ENCODE results near the gene ADPRH.

Gene ADPRH

GRCh38 chr3:119631516-119631915 is 52.2 kb downstream of the ADPRH start:
- Histone ChIP-seq H3K9me3 (ENCODE audit: control insufficient read depth in 1 of 2, low read length in 2 of 2) (no peaks in the 10 kb centered on the region), H3K36me3 (ENCODE audit: control insufficient read depth in 1 of 2, insufficient read depth in 2 of 2, low read length in 2 of 2) (no peaks in the 10 kb centered on the region), H3K27me3 (ENCODE audit: low read depth, low read length) (no peaks in the 10 kb centered on the region), H3K4me3 (ENCODE audit: low read depth in 1 of 2, low read length in 2 of 2) (no peak overlapping the region), H3K4me1 (ENCODE audit: control insufficient read depth in 1 of 2, insufficient read depth in 2 of 2, low read length in 2 of 2) (peaks cover 3 to 11% of the 10 kb centered on the region in 2 donors), H3K27ac (ENCODE audit: low read length) (no peak overlapping the region)

- no peak overlapping the region for H3K4me3 ChIP-seq (ENCODE audit: low read depth in 1 of 2, low read length in 2 of 2)
- H3K27me3 ChIP-seq (ENCODE audit: low read depth, low read length), result no peaks in the 10 kb centered on the region
- no peaks in the 10 kb centered on the region for H3K9me3 ChIP-seq (ENCODE audit: control insufficient read depth in 1 of 2, low read length in 2 of 2)
- no peaks in the 10 kb centered on the region for H3K36me3 ChIP-seq (ENCODE audit: control insufficient read depth in 1 of 2, insufficient read depth in 2 of 2, low read length in 2 of 2)
- no peak overlapping the region for H3K27ac ChIP-seq (ENCODE audit: low read length)
- H3K4me1 ChIP-seq (ENCODE audit: control insufficient read depth in 1 of 2, insufficient read depth in 2 of 2, low read length in 2 of 2), result peaks cover 10 to 11% of the 10 kb centered on the region in 2 donors
These were observed 52.9 kb downstream of the ADPRH start for GRCh38 chr3:119632216-119632615.

DNA sequence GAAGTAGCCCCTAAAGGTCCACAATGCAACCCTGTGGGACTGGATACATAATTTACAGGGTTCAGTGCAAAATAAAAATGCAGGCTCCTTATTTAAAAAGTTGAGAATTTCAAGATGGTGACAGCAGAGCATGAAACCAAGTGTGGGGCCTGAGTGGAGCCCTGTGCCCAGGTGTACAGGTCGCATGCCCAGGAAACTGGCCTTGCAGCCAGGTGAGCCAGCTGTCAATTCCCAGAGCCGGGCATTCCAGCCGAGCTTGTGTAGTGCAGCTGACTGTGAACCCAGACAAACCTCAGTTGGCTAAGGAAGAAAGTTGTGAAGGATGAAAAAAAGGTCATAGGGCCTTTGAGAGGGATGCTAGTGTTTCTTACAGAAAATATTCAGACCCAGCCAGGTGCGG is 53.5 kb downstream of the ADPRH start:
- no peak overlapping the region for H3K4me3 ChIP-seq (ENCODE audit: low read depth in 1 of 2, low read length in 2 of 2)
- H3K27ac ChIP-seq (ENCODE audit: low read length), result no peak overlapping the region
- H3K36me3 ChIP-seq (ENCODE audit: control insufficient read depth in 1 of 2, insufficient read depth in 2 of 2, low read length in 2 of 2), result no peaks in the 10 kb centered on the region
- H3K4me1 ChIP-seq (ENCODE audit: control insufficient read depth in 1 of 2, insufficient read depth in 2 of 2, low read length in 2 of 2), result peaks cover 10 to 11% of the 10 kb centered on the region in 2 donors
- no peaks in the 10 kb centered on the region for H3K27me3 ChIP-seq (ENCODE audit: low read depth, low read length)
- H3K9me3 ChIP-seq (ENCODE audit: control insufficient read depth in 1 of 2, low read length in 2 of 2), result no peaks in the 10 kb centered on the region

- Histone ChIP-seq H3K4me3 (ENCODE audit: low read depth in 1 of 2, low read length in 2 of 2) (no peak overlapping the region), H3K27me3 (ENCODE audit: low read depth, low read length) (no peaks in the 10 kb centered on the region), H3K36me3 (ENCODE audit: control insufficient read depth in 1 of 2, insufficient read depth in 2 of 2, low read length in 2 of 2) (no peaks in the 10 kb centered on the region), H3K27ac (ENCODE audit: low read length) (no peak overlapping the region), H3K4me1 (ENCODE audit: control insufficient read depth in 1 of 2, insufficient read depth in 2 of 2, low read length in 2 of 2) (peaks cover 0 to 7% of the 10 kb centered on the region in 2 donors), H3K9me3 (ENCODE audit: control insufficient read depth in 1 of 2, low read length in 2 of 2) (no peaks in the 10 kb centered on the region)
These were observed 56.4 kb downstream of the ADPRH start for GRCh38 chr3:119635719-119636118.

DNA sequence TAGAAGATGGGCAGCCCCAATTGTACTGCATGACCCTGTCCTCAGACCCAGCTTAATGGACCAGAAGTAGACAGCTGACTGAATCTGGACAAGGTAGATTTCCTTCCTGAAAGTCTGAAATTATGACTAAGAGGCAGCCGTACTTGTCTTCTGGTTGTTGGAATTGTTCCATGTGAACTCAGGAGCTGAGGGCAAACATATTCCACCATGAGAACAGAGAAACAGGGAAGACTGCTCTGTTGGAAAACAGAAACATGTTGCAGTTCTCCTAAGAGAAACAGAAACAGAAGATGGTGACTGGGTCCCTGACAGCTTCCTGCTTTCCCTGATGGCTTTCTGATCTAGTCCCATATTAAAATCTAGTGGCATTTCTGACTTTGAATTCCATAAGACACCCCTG is 57.0 kb downstream of the ADPRH start:
- H3K36me3 ChIP-seq (ENCODE audit: control insufficient read depth in 1 of 2, insufficient read depth in 2 of 2, low read length in 2 of 2), result peaks cover 0 to 4% of the 10 kb centered on the region in 2 donors
- no peak overlapping the region for H3K27ac ChIP-seq (ENCODE audit: low read length)
- no peaks in the 10 kb centered on the region for H3K9me3 ChIP-seq (ENCODE audit: control insufficient read depth in 1 of 2, low read length in 2 of 2)
- no peak overlapping the region for H3K4me3 ChIP-seq (ENCODE audit: low read depth in 1 of 2, low read length in 2 of 2)
- no peaks in the 10 kb centered on the region for H3K27me3 ChIP-seq (ENCODE audit: low read depth, low read length)
- H3K4me1 ChIP-seq (ENCODE audit: control insufficient read depth in 1 of 2, insufficient read depth in 2 of 2, low read length in 2 of 2), result peaks cover 0 to 7% of the 10 kb centered on the region in 2 donors

- Histone ChIP-seq H3K27ac (ENCODE audit: low read length) (peak overlapping the region; percentile 76), H3K36me3 (ENCODE audit: control insufficient read depth in 1 of 2, insufficient read depth in 2 of 2, low read length in 2 of 2) (peaks cover 0 to 9% of the 10 kb centered on the region in 2 donors), H3K9me3 (ENCODE audit: control insufficient read depth in 1 of 2, low read length in 2 of 2) (no peaks in the 10 kb centered on the region), H3K4me1 (ENCODE audit: control insufficient read depth in 1 of 2, insufficient read depth in 2 of 2, low read length in 2 of 2) (peaks cover 0 to 7% of the 10 kb centered on the region in 2 donors), H3K27me3 (ENCODE audit: low read depth, low read length) (no peaks in the 10 kb centered on the region), H3K4me3 (ENCODE audit: low read depth in 1 of 2, low read length in 2 of 2) (no peak overlapping the region)
These were observed 57.8 kb downstream of the ADPRH start for GRCh38 chr3:119636891-119637611.

DNA sequence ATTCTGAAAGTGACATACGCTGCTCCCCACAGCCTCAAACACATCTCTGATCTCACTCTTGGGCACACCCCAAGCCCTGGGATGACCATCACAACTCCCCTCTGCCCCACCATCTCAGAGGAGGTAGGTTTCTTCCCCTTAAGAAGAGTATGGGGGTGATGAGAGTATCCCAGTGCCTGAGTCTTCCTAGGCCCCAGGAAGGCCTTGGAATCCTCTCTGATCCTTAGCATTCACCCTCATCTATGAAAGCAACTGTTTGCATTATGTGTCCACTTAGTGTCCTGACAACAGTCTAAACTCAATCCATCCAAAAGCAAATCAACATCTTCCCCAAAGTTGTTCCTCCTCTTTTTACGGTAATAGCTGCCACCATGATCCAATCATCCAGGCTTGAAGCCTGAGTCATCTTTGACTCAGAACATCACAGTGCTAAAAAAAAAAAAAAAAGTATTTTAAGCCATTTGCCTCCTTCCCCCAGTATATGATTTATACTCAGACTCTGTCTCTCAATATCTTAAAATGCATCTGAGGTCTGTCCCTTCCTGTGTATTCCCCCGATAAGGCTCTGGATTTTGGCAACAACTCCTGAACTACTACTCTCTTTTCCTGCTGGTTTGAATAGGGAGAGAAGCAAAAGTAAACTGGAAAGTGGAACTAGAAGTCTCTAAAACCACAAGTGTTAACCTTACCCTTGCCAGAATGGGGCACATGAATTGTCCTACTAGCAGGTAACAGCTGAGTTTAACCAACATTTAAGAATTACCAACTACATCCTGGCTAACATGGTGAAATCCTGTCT is 58.6 kb downstream of the ADPRH start:
- Histone ChIP-seq H3K4me1 (ENCODE audit: control insufficient read depth in 1 of 2, insufficient read depth in 2 of 2, low read length in 2 of 2) (peaks cover 2 to 7% of the 10 kb centered on the region in 2 donors), H3K27ac (ENCODE audit: low read length) (peak overlapping the region; percentile 76), H3K36me3 (ENCODE audit: control insufficient read depth in 1 of 2, insufficient read depth in 2 of 2, low read length in 2 of 2) (peaks cover 0 to 14% of the 10 kb centered on the region in 2 donors), H3K9me3 (ENCODE audit: control insufficient read depth in 1 of 2, low read length in 2 of 2) (no peaks in the 10 kb centered on the region), H3K4me3 (ENCODE audit: low read depth in 1 of 2, low read length in 2 of 2) (no peak overlapping the region), H3K27me3 (ENCODE audit: low read depth, low read length) (no peaks in the 10 kb centered on the region)

Measured in muscle layer of duodenum (tissue), 2 donors.